Measurements from ENCODE around the gene GRM1. TPM values are rescaled to one million over a fixed set of nuclear protein-coding genes. Genes with fewer than 3 reads are reported as not detected.

Gene GRM1
- total and polyA plus RNA-seq, 2 donors (not counting 3 experiments of a cell fraction or from before 2014, with no cell fraction given): 0.07 TPM; not detected in 1

- intact Hi-C loops (cut with micrococcal nuclease): no loop called here
- no peaks in the 10 kb centered on the region for H3K9me3 ChIP-seq (replicated peaks; ENCODE audit: control insufficient read depth, insufficient read depth, low read length)
- CTCF ChIA-PET: interaction anchor here (0.9 kb wide), 1 partner anchor 24 kb away, joined by 3 read pairs; no protein-coding TSS in a partner anchor
Observed at GRCh38 chr6:146153040-146153758, 124.3 kb downstream of the GRM1 start.

More at GRCh38 chr6:146153040-146153758, 124.3 kb downstream of the GRM1 start:
- Histone ChIP-seq H3K4me1 (ENCODE audit: control insufficient read depth, extremely low read depth, insufficient read depth, low read length) (no peaks in the 10 kb centered on the region), H3K27me3 (ENCODE audit: control insufficient read depth in 2 of 2, insufficient read depth in 2 of 2, low read length in 2 of 2) (no peaks in the 10 kb centered on the region), H2AFZ (ENCODE audit: low read depth, low read length) (no peak overlapping the region), H3K4me3 (replicated peaks in 1 of 3; ENCODE audit: insufficient read depth in 1 of 3, low read depth in 1 of 3, low read length in 3 of 3) (no peak overlapping the region), H3K36me3 (ENCODE audit: control insufficient read depth in 2 of 2, extremely low read depth in 1 of 2, insufficient read depth in 2 of 2, low read length in 2 of 2) (no peaks in the 10 kb centered on the region), H3K9me1 (replicated peaks; ENCODE audit: control insufficient read depth, extremely low read depth, insufficient read depth, low read length) (no peaks in the 10 kb centered on the region), H3K79me2 (ENCODE audit: control insufficient read depth, insufficient read depth, low read length) (no peaks in the 10 kb centered on the region), H3K4me2 (ENCODE audit: insufficient read depth, low read length) (no peak overlapping the region), H3K9ac (replicated peaks; ENCODE audit: extremely low read depth, insufficient read depth, low read length) (no peak overlapping the region), H3K27ac (ENCODE audit: insufficient read depth, low read depth, low read length) (no peak overlapping the region), H4K20me1 (replicated peaks; ENCODE audit: control insufficient read depth, extremely low read depth, insufficient read depth, low read length) (no peaks in the 10 kb centered on the region)
- no TSS peak for BruUV-seq (replicated peaks)
- POLR2A ChIA-PET: no interaction called here
- DNase-seq (ENCODE audit: low read depth, low spot score) (no peak), FAIRE-seq (no peak)
- dilution Hi-C loops (cut with MboI; ENCODE audit: extremely low pct_ligation_motif_present, low sequenced_read_pairs): no loop called here
- TF ChIP-seq EZH2 (IDR thresholded peaks at IDR 0.05; ENCODE audit: borderline replicate concordance, low read depth, low read length, severe bottlenecking) (no peak), MYC (IDR thresholded peaks at IDR 0.05; ENCODE audit: low read depth, low read length) (no peak), JUN (IDR thresholded peaks at IDR 0.05; ENCODE audit: borderline replicate concordance, insufficient read depth, insufficient read length, low read depth) (no peak), GATA2 (IDR thresholded peaks at IDR 0.05; ENCODE audit: insufficient read depth, insufficient read length, low read depth, low read length) (no peak), MAX (IDR thresholded peaks at IDR 0.05; ENCODE audit: insufficient read depth, insufficient read length) (no peak), FOS (IDR thresholded peaks at IDR 0.05; ENCODE audit: borderline replicate concordance, insufficient read depth, low read length) (no peak), POLR2A (IDR thresholded peaks at IDR 0.05; ENCODE audit: low read depth, low read length) (no peak), POLR2AphosphoS5 (IDR thresholded peaks at IDR 0.05; ENCODE audit: insufficient read depth, low read depth, low read length) (no peak), CTCF (IDR thresholded peaks at IDR 0.05; ENCODE audit: extremely low read depth in 1 of 2, insufficient read depth in 1 of 2, low read depth in 1 of 2, low read length in 2 of 2) (no peak)

Data from endothelial cell of umbilical vein (primary cell).